Neural cell (in vitro differentiated cells): ENCODE data around the gene NOC2L.
A peak's percentile ranks its signal among the peaks of the same experiment; 100 is the strongest.

Source experiments
- EP300 ChIP-seq: fragments of 450-650 bp; conservative IDR thresholded peaks from 2 replicates; pipeline ENCODE4 v1.6.1; 2014; ENCODE audit warnings: antibody characterized with exemption, mild to moderate bottlenecking, moderate library complexity; ENCODE audit not compliant: poor library complexity, severe bottlenecking
- EZH2 ChIP-seq: fragments of 200-600, 300-800 bp; shearing (Covaris generic), sonication (generic); IDR thresholded peaks from 2 replicates; pipeline ENCODE4 v1.6.1; 2014; ENCODE audit warnings: antibody characterized with exemption, low read length, borderline replicate concordance, mild to moderate bottlenecking; ENCODE audit not compliant: insufficient read depth, poor library complexity, severe bottlenecking
- MXI1 ChIP-seq: fragments of 450-650 bp; conservative IDR thresholded peaks from 2 replicates; pipeline ENCODE4 v1.6.1; 2014; ENCODE audit warnings: antibody characterized with exemption, mild to moderate bottlenecking; ENCODE audit not compliant: poor library complexity, severe bottlenecking
- TAF1 ChIP-seq: IDR thresholded peaks from 2 replicates; pipeline ENCODE4 v1.6.1; 2012; ENCODE audit warnings: low read depth
- TF ChIP-seq, protein P1 (sequence below): fragments of 450-650 bp; IDR thresholded peaks from 2 replicates; pipeline ENCODE4 v1.5.1; 2014; ENCODE audit warnings: antibody characterized with exemption, mild to moderate bottlenecking, moderate library complexity; ENCODE audit not compliant: poor library complexity, severe bottlenecking

GRCh38 chr1:1000357-1001056, 41.5 kb upstream of the NOC2L start:
- TF ChIP-seq MXI1 = peak; percentile 84
- TF ChIP-seq, protein P1, sequence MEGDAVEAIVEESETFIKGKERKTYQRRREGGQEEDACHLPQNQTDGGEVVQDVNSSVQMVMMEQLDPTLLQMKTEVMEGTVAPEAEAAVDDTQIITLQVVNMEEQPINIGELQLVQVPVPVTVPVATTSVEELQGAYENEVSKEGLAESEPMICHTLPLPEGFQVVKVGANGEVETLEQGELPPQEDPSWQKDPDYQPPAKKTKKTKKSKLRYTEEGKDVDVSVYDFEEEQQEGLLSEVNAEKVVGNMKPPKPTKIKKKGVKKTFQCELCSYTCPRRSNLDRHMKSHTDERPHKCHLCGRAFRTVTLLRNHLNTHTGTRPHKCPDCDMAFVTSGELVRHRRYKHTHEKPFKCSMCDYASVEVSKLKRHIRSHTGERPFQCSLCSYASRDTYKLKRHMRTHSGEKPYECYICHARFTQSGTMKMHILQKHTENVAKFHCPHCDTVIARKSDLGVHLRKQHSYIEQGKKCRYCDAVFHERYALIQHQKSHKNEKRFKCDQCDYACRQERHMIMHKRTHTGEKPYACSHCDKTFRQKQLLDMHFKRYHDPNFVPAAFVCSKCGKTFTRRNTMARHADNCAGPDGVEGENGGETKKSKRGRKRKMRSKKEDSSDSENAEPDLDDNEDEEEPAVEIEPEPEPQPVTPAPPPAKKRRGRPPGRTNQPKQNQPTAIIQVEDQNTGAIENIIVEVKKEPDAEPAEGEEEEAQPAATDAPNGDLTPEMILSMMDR = peak; percentile 19
- TF ChIP-seq EP300 = peak; percentile 67
- TF ChIP-seq TAF1 = no peak
- no peak for TF ChIP-seq EZH2
